Measurements from ENCODE around the gene FUT7. TPM values are rescaled to one million over a fixed set of nuclear protein-coding genes. Genes with fewer than 3 reads are reported as not detected.

The FUT7 gene
- total and polyA plus RNA-seq, 2 of the 8 experiments (the other 6 are each of a cell fraction or from before 2014, with no cell fraction given) = not detected

DNA sequence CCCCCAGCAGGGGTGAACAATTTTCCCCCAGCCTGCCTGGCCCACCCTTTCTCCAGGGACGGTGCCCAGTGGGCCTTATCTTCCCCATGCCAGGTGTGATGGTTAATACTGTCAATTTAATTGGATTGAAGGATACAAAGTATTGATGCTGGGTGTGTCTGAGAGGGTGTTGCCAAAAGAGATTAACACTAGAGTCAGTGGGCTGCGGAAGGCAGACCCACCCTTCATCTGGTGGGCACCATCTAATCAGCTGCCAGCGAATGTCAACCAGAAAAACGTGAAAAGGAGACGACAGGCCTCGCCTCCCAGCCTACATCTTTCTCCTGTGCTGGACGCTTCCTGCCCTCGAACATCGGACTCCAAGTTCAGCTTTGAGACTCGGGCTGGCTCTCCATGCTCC lies 5.6 kb upstream of the FUT7 start:
- CTCF ChIA-PET (ENCODE audit: partially characterized antibody) = interaction anchor here (0.7 to 3.8 kb wide), 10 partner anchors 9 to 90 kb away, joined by 3 to 63 read pairs (median 10); partner anchors contain the start of genes ABCA2, NPDC1, PTGDS and SAPCD2
- FAIRE-seq (no peak), DNase-seq (ENCODE audit: low read depth in 1 of 2, low spot score in 2 of 2) (no peak)
- Histone ChIP-seq H3K27me3 (replicated peaks in 1 of 4; ENCODE audit: control insufficient read depth in 3 of 4, extremely low read depth in 1 of 4, insufficient read depth in 3 of 4, low read length in 3 of 4) (no peaks in the 10 kb centered on the region; a peak in 3 of 7 replicates), H4K20me1 (replicated peaks in 1 of 2; ENCODE audit: control insufficient read depth in 1 of 2, insufficient read depth in 2 of 2, low read length in 2 of 2) (peaks cover 2 to 5% of the 10 kb centered on the region in 2 experiments), H3K4me3 (ENCODE audit: extremely low read depth in 1 of 4, insufficient read depth in 2 of 4, low read depth in 3 of 4, low read length in 4 of 4) (no peak overlapping the region), H3K27ac (ENCODE audit: low read depth, low read length) (no peak overlapping the region), H3K36me3 (ENCODE audit: control insufficient read depth in 2 of 4, insufficient read depth in 4 of 4, low read length in 3 of 4) (peaks cover 0 to 3% (median 0%) of the 10 kb centered on the region in 4 experiments; a peak in 1 of 8 replicates), H3K23ac (ENCODE audit: insufficient read length) (no peak overlapping the region), H3K4me2 (ENCODE audit: insufficient read depth in 1 of 2, low read depth in 2 of 2, low read length in 2 of 2) (no peak overlapping the region), H3K23me2 (ENCODE audit: low read depth, low read length) (no peaks in the 10 kb centered on the region), H4K5ac (ENCODE audit: insufficient read length, low read depth, low read length) (no peak overlapping the region), H2BK120ac (replicated peaks; ENCODE audit: low read depth, low read length) (no peak overlapping the region), H3K14ac (ENCODE audit: insufficient read length) (no peak overlapping the region), H3K79me2 (ENCODE audit: control insufficient read depth in 1 of 2, insufficient read depth in 2 of 2, low read length in 2 of 2) (no peaks in the 10 kb centered on the region), H2BK20ac (ENCODE audit: low read length) (no peak overlapping the region), H3K79me1 (ENCODE audit: low read depth, low read length) (no peaks in the 10 kb centered on the region), H3K56ac (replicated peaks; ENCODE audit: insufficient read length, low read depth, low read length) (no peak overlapping the region), H2AK5ac (ENCODE audit: low read depth, low read length) (no peak overlapping the region), H4K91ac (replicated peaks; ENCODE audit: insufficient read length, low read length) (no peak overlapping the region), H3K9me3 (ENCODE audit: insufficient read depth in 2 of 2, low read depth in 1 of 2, low read length in 1 of 2) (no peaks in the 10 kb centered on the region), H4K8ac (ENCODE audit: extremely low read depth, insufficient read depth, low read length) (no peak overlapping the region), H3K4ac (replicated peaks; ENCODE audit: insufficient read length, low read depth, low read length) (no peak overlapping the region), H2AFZ (ENCODE audit: low read length) (no peak overlapping the region), H3K18ac (ENCODE audit: extremely low read depth, low read length) (no peak overlapping the region), H2BK5ac (ENCODE audit: low read depth, low read length) (no peak overlapping the region), H3K4me1 (replicated peaks in 1 of 4; ENCODE audit: control insufficient read depth in 3 of 4, insufficient read depth in 4 of 4, low read length in 3 of 4) (peaks cover 0 to 2% (median 0%) of the 10 kb centered on the region in 4 experiments; a peak in 4 of 7 replicates), H2BK12ac (ENCODE audit: low read depth, low read length) (no peak overlapping the region), H3K9ac (replicated peaks in 1 of 4; ENCODE audit: extremely low read depth in 1 of 4, low read depth in 3 of 4, low read length in 3 of 4) (no peak overlapping the region), H2BK15ac (ENCODE audit: low read length) (no peak overlapping the region)
- POLR2A ChIA-PET (ENCODE audit: partially characterized antibody) = interaction anchor here (1.8 kb wide), 1 partner anchor 26 kb away, joined by 5 read pairs; no protein-coding TSS in a partner anchor
- TF ChIP-seq BRCA1 (IDR thresholded peaks at IDR 0.05; ENCODE audit: low read depth, low read length) (no peak), GABPA (IDR thresholded peaks at IDR 0.05; ENCODE audit: borderline replicate concordance, insufficient read depth, low read length) (no peak), SUZ12 (IDR thresholded peaks at IDR 0.05; ENCODE audit: low read length) (no peak), NANOG (IDR thresholded peaks at IDR 0.05; ENCODE audit: insufficient read depth, low read depth, low read length, poor library complexity, severe bottlenecking) (no peak), YY1 (IDR thresholded peaks at IDR 0.05; ENCODE audit: low read depth, low read length) (no peak), RNF2 (IDR thresholded peaks at IDR 0.05; ENCODE audit: borderline replicate concordance, low read depth, low read length, missing control alignments, poor library complexity, severe bottlenecking) (no peak), ZNF274 (IDR thresholded peaks at IDR 0.05; ENCODE audit: borderline replicate concordance, extremely low read depth, low read length) (no peak), KDM4A (IDR thresholded peaks at IDR 0.05; ENCODE audit: low read depth, low read length, severe bottlenecking) (no peak), POU5F1 (IDR thresholded peaks at IDR 0.05; ENCODE audit: low read depth, low read length) (no peak), SIRT6 (IDR thresholded peaks at IDR 0.05; ENCODE audit: low read length) (no peak)
- WGBS, 2 experiments (ENCODE audit: extremely low coverage in 1 of 2, insufficient coverage in 1 of 2, insufficient read length in 1 of 2, insufficient replicate concordance in 2 of 2, low coverage in 1 of 2, low lambda C conversion rate in 2 of 2, missing lambda C conversion rate in 1 of 2) = 88% methylated on average over 10 of the region's 10 CpGs; no CpG with 5 or more reads in 1 of the 2 experiments
